HepG2 (cell line): ENCODE measurements around the gene RPL4. TPM values are rescaled to one million over a fixed set of nuclear protein-coding genes. Genes with fewer than 3 reads are reported as not detected.

Experiments used
- AKNA ChIP-seq: sonication (generic); formaldehyde crosslinking; IDR thresholded peaks from 2 replicates; pipeline ENCODE4 v1.4.0; 2020; ENCODE audit warnings: missing genetic modification reagents, borderline replicate concordance
- BCLAF1 ChIP-seq: fragments of 450-650 bp; IDR thresholded peaks from 2 replicates; pipeline ENCODE4 v1.6.1; 2017; ENCODE audit warnings: mild to moderate bottlenecking
- FIP1L1 ChIP-seq: fragments of 200-400 bp; formaldehyde crosslinking; IDR thresholded peaks from 2 replicates; pipeline ENCODE4 v1.6.1; 2018; ENCODE audit warnings: low read depth, mild to moderate bottlenecking, low read length, moderate library complexity, borderline replicate concordance; ENCODE audit not compliant: insufficient read depth
- HNRNPLL ChIP-seq: fragments of 200-400 bp; formaldehyde crosslinking; IDR thresholded peaks from 2 replicates; pipeline ENCODE4 v1.6.1; 2017; ENCODE audit warnings: mild to moderate bottlenecking, low read depth, low read length; ENCODE audit not compliant: poor library complexity, severe bottlenecking
- HOMEZ ChIP-seq: IDR thresholded peaks from 2 replicates; pipeline ENCODE4 v1.6.1; 2016; ENCODE audit warnings: low read depth
- HOXA3 ChIP-seq: sonication (generic); formaldehyde crosslinking; IDR thresholded peaks from 2 replicates; pipeline ENCODE4 v1.5.0; 2020; ENCODE audit warnings: missing genetic modification reagents
- KLF13 ChIP-seq: sonication (generic); formaldehyde crosslinking; IDR thresholded peaks from 2 replicates; pipeline ENCODE4 v1.4.0; 2020; ENCODE audit warnings: mild to moderate bottlenecking, missing genetic modification reagents
- MXI1 ChIP-seq: IDR thresholded peaks from 3 replicates; pipeline ENCODE4 v1.6.1; 2012; ENCODE audit warnings: low read depth, low read length, inconsistent platforms, borderline replicate concordance
- NKX3-1 ChIP-seq: sonication (generic); formaldehyde crosslinking; IDR thresholded peaks from 2 replicates; pipeline ENCODE4 v1.5.0; 2020; ENCODE audit warnings: missing genetic modification reagents
- ZNF160 ChIP-seq: sonication (generic); formaldehyde crosslinking; IDR thresholded peaks from 2 replicates; pipeline ENCODE4 v1.8.0; 2022; ENCODE audit warnings: mild to moderate bottlenecking, inconsistent platforms, missing genetic modification reagents
- ZNF275 ChIP-seq: sonication (generic); formaldehyde crosslinking; IDR thresholded peaks from 2 replicates; pipeline ENCODE4 v1.8.0; 2022; ENCODE audit warnings: missing genetic modification reagents, mild to moderate bottlenecking, inconsistent platforms, borderline replicate concordance
- ZNF513 ChIP-seq: sonication (generic); formaldehyde crosslinking; conservative IDR thresholded peaks from 2 replicates; pipeline ENCODE4 v1.5.0; 2020; ENCODE audit warnings: missing genetic modification reagents
- ZNF766 ChIP-seq: sonication (generic); formaldehyde crosslinking; IDR thresholded peaks from 2 replicates; pipeline ENCODE4 v1.5.0; 2020; ENCODE audit warnings: missing genetic modification reagents, borderline replicate concordance
- ZNF790 ChIP-seq: sonication (generic); formaldehyde crosslinking; IDR thresholded peaks from 2 replicates; pipeline ENCODE4 v1.8.0; 2022; ENCODE audit warnings: missing genetic modification reagents, mild to moderate bottlenecking, borderline replicate concordance
- polyA plus RNA-seq, 8 experiments: library from polyadenylated mRNA; depleted of rRNA in 3 of 8; stranded (reverse) in 7 of 8; unstranded in 1 of 8; fragments of >200 nt; fragmentation: Illumina TruSeq in 4 of 8; extraction: Trizol in 4 of 8; gene quantifications; 2 replicates each; pipeline versions ENCODE4 v1.2.1 to v1.2.3, GENCODE V29; 2011 to 2016; ENCODE audit warnings: low read depth in 4 of 8, missing spikeins in 1 of 8, mixed read lengths in 1 of 8; ENCODE audit not compliant: insufficient read depth in 1 of 8
- total RNA-seq, 5 experiments: library from RNA; depleted of rRNA; stranded (reverse); fragments of >200 nt; fragmentation: Illumina TruSeq; extraction: Trizol; gene quantifications; 2 replicates each; pipeline ENCODE4 v1.2.3, GENCODE V29; 2016; ENCODE audit warnings: low read depth in 1 of 5

The RPL4 gene
- total and polyA plus RNA-seq, 2 of the 13 experiments (the other 11 are each of a cell fraction or from before 2014, with no cell fraction given), result 3,630 to 3,960 TPM

- TF ChIP-seq ZNF275 (no peak; the same call in 1 of the 2 replicates), AKNA (CRISPR knock-in tag) (no peak), HOMEZ (CRISPR knock-in tag) (no peak; the same call in 1 of the 2 replicates), ZNF513 (CRISPR knock-in tag) (no peak), MXI1 (peak; percentile 93; the same call in 2 of the 3 replicates), HNRNPLL (peak; percentile 77), FIP1L1 (peak; percentile 93; the same call in 1 of the 2 replicates), ZNF766 (CRISPR knock-in tag) (no peak), KLF13 (CRISPR knock-in tag) (no peak), NKX3-1 (no peak), HOXA3 (peak; percentile 95), ZNF160 (CRISPR knock-in tag) (no peak; the same call in 1 of the 2 replicates), BCLAF1 (no peak), ZNF790 (CRISPR knock-in tag) (no peak)
Observed at GRCh38 chr15:66497502-66498455, 6.9 kb downstream of the RPL4 start, which contains the start of gene SNAPC5 (continued).
